CD4-positive, alpha-beta T cell treated with Interleukin-2 at 100 ng/mL for 4 hours (primary cell): ENCODE results near the gene TMEM200C.
"Not testable (repeated sequence)": the region's sequence is repeated elsewhere in the genome, so short reads cannot be mapped to it uniquely, and the experiment has no call there.

Source experiments
- DNase-seq: peaks from one replicate; pipeline ENCODE4 v3.0.0-alpha.2; 2020; ENCODE audit warnings: low spot score

The TMEM200C gene

DNA sequence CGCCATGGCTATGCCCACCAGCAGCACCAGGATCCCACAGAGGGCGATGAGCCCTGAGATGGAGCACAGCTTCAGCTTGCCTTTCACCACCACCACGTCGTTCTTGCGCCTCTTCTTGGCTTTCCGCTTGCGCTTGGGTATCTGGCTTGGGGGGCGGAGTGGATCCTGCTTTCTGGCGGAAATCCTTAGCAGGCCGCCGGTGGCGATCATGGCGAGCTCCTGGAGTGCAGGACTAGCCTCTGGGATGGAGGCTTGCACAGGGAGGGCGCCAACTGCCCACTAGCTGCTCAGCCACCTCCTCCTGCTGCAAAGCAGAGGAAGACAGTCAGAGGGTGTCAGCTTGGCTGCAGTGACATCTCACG is 3.5 kb downstream of the TMEM200C start:
- no peak for DNase-seq

DNA sequence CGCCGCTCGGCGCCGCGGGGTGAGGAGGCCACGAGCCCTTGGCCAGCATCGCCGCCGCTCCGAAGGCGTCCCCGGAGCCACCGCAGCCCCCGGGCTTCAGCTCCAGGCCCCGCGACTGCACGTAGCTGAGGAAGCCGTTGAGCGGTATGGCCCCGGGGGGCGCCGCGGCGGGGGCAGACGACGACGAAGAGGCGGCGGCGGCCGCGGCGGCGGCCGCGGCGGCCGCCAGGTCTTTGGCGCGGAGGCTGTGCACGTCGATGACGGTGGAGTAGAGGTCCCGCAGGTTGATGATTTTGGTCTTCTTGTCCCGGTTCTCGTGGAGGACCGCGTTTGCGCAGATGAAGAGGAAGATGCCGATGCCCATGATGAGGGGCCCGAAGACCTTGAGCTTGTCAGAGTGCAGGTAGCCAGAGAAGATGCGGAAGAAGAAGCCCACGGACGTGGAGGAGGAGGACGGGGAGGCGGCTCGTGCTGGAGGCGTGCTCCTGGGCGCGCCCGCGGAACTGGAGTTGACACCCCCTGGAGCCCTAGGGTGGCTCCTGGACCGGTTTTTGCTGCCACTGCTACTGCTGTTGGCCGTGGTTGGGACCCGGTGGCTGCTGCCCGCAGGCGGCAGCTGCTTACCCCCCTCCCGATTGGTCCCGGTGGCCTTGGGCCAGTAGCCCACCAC is 4.0 kb downstream of the TMEM200C start:
- no peak for DNase-seq

DNA sequence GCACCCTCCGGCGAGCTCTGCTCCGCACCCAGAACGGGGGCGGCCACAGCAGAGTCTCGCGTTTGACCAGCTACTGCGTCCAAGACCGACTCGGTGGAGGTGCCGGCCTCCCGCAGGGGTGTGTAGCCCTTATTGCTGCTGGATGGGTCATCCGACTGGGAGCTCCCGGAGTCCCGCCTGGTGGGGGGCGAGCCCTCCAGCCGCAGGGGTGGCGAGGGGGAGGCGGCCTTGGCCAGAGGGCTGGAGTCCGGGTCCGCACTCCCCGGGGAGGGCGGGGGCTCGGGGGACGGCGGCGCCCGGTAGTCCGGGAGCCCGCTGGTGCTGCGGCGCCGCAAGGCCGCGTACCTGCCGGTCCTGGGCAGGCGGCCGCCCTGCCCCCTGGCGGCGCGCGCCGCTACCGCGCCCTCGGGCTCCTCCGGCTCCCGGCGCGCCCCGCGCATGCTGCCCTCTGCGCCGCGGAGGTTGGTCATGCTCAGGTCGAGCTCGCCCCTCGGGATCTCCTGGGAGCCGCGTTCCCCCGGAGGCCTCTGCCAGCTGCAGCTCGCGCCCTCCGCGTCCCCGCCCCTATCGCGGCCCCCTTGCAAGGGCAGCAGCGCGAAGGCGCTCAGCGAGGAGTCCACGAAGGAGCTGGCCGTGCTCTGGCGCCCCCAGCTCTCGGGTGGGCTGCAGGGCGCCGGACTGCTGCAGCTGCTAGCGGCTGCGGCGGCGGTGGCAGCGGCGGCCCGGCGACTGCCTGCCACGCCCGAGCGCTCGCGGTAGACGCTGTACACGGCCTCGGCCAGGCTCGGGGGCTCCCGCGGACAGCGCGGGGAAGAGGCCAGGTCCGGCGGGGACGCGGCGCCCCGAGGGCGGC is 4.8 kb downstream of the TMEM200C start:
- DNase-seq = no peak

DNA sequence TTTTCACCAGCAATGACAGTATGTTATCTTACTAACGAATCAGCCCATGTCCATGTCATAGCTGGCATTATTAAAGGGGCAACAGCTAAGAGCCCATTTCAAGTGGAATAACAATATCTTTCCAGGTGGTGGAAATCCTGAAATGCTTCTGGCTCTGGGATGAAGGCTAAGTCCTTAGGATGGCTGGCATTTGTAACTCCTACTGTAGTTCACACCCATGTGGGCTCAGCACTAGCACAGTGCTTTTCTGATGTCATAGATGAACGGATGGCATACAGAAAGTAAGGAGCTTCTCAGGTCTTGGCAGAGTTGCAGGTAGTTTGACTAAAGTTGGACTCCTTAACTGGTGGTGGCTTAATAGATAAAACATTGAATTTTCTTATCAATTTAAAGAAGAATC is 10.0 kb downstream of the TMEM200C start:
- no peak for DNase-seq

DNA sequence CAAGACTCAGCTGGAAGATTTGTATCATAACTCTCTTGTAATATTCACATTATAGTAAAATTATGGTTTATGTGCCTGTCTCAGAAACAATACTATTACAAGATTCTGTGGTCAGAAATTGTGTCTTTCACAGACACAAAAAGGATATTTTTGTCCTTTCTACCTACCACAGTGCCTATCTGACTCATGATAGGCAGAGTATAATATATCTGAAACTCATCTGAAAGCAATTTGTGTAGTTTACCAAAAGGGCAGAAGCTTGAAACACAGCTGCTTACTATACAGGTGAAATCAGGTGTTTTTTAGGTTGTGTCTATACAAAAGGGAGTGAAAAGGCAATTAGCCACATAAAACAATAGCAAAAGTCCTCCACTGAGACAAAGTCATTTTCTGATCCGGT is 10.9 kb downstream of the TMEM200C start:
- DNase-seq = no peak

DNA sequence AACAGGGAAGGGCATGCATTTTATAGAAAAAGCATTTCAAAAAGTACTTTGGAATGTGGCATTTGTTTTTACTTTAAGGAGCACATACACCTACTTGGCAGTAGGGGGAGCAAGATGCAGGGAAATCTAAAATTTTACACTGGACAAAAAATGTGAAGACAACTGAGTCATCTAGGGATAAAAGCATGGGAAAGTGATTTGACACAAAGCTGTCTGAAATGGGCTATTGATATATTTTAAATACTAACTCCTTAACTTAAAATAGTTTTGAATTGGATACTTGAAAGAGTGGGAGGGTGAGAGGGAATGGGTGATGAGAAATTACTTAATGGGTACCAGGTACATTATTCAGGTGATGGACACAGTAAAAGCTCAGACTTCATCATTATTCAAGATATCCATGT is 15.8 kb downstream of the TMEM200C start:
- no peak for DNase-seq

DNA sequence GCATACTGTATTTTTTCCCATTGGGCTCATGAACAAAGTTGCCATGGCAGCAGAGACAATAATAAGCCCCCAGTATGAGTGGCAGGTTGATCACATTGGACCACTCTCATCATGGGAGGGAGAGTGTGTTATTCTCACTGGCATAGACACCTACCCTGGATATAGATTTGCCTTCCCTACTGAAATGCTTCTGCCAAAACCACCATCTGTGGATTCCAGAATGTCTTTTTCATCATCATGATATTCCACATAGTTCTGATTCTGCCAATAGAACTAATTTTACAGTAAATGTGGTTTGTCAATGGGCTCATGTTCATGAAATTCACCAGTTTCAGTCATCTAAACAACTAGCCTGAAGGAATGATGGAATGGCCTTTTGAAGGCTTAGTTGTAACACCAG is 18.4 kb downstream of the TMEM200C start:
- no peak for DNase-seq

DNA sequence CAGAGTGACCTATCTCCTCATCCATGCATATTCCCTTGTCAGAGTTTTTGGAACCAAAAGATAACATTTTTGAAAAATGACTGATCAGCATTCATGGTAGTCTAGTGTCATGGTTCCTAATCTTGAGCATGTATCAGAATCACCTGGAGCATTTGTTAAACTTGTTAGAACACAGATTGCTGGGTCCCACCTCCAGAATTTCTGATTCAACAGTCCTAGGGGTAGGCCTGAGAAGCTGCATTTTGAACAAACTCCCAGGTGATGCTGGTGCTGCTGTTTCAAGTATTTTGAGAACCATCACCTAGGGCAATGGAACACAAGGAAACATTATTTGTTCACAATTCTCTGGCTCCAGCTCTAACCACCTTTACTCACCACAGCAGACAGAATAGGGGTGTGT is 21.0 kb downstream of the TMEM200C start:
- DNase-seq = no peak

DNA sequence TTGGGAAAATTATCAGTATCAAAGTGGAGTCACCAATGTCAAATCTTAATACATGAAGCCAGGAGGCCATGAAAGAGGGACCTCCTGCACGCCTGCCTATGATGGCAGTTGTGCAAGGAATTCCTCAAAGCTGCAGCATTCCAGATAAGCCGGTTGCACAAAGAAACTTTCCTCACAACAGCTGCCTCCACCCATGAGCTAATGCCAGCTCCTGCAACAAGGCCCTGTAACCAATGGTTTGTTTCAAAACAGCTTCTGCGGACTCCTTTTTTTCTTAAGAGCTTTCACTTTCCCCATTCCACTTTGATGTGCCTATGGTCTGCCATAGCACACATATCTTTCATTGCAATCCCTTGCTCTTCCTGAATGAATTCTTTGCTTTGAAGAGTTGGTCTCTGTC is 22.4 kb downstream of the TMEM200C start:
- DNase-seq = no peak

DNA sequence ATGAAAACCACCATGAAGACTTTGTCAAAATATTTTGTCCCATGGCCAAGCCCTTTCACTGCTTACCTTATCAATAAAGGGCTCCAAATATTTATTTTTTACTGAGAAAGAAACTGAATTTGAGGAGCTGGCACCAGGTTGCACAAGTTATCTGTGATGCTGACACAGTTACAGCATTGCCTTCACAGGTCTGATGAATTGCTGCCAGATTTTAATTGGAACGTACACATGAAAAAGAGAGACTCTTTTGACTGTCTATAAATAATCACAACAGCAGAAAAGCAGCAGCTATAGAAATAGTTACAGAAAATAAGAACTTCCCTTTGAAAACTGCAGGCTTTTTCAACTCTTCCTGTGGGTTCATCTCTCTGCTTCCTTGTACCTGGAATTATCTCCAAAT is 23.9 kb downstream of the TMEM200C start:
- no peak for DNase-seq

DNA sequence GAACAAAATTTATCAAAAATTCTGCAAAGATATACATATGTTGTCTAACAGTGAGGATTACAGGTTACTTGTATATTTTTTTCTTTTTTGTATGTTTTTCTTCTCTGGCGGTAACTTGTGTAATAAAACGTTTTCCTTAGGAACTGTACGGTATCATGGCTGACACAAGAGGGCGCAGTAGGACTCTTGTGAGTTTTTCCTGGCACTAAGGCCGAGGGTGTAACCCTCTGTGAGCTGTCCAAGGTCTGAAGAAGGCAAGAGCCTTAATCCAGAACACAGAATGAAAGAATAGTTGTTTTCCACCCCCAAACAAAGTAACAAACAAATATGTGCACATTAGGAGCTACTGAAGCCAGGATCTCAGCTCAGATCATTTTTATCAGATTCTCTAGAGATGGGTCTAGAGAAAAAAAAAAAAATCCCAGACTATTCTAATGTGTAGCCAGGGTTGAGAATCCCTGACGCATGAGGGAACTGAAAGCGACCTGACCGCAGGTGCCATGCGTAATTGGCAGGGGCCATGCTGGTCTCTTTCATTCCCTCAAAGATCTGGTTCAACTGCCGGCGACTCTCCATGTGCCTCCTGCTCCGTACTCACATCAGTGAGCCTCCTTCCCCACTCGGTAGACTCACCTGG is 27.0 kb downstream of the TMEM200C start:
- DNase-seq = no peak

DNA sequence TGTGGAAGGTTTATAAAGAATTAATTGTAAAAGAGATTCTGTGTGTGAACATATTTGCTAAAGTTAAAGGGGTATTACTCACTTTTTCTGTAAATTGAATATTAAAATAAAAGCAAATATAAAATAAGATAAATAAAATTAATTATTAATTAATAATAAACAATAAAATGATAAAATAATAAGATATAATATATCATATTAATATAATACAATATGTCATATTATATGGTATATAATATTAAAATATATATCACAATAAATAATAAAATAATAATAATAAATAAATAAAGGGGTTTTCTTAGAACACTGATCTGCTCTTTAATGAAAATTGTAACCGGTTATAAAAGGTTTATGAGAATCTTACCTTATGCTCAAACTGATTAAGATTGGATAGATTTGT is 29.8 kb downstream of the TMEM200C start:
- no peak for DNase-seq

DNA sequence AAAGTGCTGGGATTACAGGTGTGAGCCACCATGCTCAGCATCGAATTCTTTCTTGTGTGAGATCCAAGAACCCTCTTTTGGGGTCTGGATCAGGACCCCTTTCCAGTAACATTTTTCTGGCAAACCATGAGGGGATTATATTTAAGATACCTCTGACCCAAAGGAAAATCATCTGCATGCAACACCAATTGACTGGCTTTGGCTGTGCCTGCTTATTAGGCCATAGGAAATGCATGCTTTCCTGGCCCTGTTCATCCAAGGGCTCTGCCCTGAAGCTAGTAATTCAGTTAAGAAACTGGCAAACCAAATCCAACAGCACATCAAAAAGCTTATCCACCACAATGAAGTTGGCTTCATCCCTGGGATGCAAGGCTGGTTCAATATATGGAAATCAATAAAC is 33.2 kb downstream of the TMEM200C start:
- not testable (repeated sequence) for DNase-seq

DNA sequence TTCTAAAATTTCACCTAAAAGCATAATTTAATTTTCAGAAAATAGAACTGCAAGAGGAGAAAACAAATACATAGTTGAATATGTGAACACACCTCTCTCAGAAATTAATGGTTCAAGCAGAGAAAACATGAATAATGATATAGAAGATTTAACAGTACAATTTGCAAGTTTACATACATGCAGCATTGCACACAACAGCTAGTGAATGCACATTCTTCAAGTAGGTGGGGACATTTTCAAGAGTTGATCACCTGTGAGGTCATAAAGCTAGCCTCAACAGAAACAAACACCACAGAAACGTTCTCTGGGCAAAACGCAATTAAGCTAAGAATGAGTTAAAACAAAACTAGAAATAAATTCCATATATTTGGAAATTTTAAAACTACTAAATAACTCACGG is 38.1 kb downstream of the TMEM200C start:
- DNase-seq = no peak

DNA sequence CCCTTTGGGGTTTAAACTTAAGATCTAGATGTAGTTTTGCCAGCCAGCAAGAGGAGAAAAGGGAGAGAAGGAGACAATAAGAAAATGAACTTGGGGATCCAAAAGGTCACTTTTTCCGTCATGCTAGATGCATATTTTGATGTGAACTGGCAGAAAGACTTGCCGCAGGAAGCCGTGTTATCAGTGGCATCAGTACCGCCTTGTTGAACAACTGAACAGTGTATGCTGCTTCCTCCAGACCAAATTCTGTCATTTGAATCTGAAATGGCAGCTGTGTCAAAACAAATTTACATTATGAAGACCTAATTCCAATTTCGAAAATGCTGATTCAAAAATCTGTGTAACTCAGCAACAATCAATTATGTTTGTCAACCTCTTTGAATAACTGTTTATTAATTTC is 42.1 kb downstream of the TMEM200C start:
- no peak for DNase-seq

DNA sequence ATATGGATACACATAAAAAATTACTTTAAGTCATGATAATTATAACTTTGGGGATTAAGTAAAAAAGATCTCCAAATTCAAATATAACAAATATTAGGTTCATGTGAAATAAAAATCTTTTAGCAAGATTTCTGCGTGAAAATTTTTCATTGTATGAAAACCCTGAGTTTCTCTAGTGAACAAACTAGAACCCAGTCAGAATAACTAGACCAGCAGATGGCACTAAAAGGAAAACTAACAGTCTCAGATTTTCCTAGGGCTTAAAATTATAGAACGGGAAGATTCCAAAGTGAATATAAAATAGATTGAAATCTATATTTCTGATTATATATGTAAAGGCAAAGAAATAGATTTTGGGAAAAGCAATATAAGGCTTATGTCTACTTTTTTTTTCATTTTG is 43.3 kb downstream of the TMEM200C start:
- no peak for DNase-seq

DNA sequence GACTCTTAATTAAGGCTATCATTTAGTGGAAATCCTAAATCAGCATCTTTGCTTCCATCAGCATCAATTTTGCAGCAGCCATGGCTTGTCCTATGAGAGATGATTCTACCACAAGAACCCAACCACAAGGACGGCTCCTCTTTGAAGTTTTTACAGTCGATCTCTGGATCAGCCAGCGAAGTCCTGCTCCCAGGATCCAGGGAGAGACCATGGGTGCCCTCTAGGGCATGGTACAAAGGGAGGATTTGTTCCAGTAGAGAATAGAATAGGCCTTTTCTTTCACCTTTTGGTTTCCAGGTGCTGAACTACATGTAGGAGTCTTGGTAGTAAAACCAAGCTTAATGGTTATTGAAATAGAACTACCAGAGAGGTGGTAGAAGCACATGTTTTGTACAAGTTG is 52.7 kb downstream of the TMEM200C start:
- no peak for DNase-seq

DNA sequence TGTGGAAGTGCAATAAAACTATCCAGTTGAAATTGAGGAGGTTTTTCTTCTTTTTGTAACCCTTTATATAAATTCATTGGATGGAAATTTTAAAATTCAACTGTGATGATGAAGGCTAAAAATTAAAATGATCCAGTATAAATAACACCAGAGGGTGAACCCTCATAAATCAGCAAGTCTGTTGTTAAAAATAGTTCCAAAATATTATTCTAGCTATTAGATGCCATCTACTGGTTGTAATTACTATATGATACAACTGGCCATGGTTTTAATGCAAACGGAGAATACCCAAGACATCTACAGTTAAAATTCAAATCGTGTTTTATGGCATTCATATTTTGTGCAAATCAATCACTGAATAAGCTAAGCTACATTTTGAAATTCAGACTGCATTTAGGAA is 53.8 kb downstream of the TMEM200C start:
- no peak for DNase-seq

DNA sequence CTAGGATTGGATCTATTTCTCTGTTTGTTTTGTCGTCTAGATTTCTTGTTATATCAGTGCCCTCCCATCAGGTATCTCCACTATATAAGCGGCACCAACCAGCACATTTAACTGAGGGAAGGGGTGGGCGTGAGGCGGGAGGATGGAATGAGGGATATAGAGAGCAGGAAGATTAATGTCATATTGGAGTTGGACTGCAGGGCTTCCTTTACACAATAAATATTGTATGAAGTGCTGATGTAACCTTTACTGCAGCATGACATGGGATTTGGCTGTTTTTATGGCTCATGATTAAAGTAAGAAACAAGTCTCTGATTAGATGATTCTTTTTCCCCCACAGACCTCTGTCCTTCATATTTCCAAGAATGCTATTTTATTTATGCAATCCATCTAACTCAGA is 54.8 kb downstream of the TMEM200C start:
- no peak for DNase-seq

DNA sequence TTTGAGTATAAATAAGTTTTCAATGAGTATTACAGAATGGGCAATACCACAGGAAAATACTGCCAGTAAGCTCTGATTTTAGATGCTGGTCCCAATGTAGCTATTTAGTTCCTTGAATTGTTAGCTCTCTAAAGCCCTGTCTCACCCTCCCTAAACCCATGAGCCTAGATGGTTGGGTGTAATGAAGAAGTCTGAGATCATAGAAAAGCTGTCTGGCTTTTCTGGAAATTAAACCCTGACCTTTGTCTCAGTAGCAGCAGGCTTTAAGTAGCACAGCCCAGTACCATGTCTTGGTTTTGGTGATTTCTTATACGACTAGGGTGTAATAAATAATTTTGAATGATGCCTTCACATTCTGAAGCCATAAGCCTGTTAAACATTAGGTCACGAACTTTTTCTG is 55.3 kb downstream of the TMEM200C start:
- no peak for DNase-seq

DNA sequence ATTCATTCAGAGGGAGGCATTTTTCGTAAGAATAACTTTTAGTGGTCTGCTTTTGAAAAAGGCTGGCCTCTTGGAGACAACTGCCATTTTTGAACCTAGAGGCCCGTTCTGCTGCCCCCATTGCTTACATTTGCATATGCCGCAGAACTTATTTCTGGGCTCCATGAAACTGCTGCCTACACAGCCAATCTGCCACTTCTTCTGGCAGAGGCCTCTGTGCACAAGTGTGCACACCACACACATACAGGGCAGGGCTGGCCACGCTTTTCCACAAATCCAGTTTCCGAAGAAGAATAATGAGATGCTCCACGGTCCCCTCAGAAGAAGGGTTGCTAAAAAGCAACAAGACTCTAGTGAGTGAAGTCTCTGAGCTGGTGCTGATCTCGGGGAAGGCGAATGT is 56.2 kb downstream of the TMEM200C start:
- no peak for DNase-seq
